Measurements from ENCODE around the gene MAGEC2.

The MAGEC2 gene

DNA sequence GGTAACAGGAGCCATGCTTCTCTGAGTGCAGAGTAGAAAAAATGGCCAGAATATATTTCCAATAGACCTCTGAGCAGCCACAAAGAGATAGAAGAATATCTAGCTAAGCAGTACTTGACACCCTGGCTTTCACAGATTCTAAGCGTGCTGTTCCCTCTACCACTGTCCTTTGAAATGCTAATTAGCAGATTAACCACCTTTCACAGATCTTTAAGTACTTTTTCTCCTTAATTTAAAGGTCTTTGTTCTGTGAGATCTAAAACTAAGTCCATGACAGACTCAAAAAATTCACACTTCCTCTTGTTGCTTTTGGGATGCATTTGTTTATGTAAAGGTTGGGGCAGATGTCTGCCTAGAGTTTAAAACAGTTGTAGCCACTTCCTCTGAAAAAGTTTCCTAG is 28.3 kb upstream of the MAGEC2 start:
- DNase-seq (ENCODE audit: low spot score): no peak
- TF ChIP-seq, protein P1, sequence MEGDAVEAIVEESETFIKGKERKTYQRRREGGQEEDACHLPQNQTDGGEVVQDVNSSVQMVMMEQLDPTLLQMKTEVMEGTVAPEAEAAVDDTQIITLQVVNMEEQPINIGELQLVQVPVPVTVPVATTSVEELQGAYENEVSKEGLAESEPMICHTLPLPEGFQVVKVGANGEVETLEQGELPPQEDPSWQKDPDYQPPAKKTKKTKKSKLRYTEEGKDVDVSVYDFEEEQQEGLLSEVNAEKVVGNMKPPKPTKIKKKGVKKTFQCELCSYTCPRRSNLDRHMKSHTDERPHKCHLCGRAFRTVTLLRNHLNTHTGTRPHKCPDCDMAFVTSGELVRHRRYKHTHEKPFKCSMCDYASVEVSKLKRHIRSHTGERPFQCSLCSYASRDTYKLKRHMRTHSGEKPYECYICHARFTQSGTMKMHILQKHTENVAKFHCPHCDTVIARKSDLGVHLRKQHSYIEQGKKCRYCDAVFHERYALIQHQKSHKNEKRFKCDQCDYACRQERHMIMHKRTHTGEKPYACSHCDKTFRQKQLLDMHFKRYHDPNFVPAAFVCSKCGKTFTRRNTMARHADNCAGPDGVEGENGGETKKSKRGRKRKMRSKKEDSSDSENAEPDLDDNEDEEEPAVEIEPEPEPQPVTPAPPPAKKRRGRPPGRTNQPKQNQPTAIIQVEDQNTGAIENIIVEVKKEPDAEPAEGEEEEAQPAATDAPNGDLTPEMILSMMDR (IDR thresholded peaks at IDR 0.05; ENCODE audit: extremely low read depth, missing control alignments): no peak

DNA sequence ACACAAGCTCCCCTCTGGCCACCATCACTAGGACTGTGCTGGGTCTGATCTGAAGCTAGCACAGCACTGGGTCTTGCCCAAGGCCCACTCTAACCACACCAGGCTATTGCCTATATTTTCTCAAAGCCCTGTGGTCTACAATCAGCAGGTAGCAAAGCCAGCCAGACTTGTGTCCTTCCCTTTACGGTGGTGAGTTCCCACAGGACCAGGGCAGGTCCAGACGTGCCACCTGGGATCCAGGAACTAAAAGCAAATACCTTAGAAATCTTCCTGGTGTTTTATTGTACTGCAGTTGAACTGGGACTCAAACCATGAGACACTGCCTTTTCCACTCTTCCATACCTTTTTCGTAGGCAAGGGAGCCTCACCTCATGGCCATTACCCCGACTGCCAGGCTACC is 9.0 kb upstream of the MAGEC2 start:
- no peak for DNase-seq (ENCODE audit: low spot score)
- TF ChIP-seq, protein P1 (IDR thresholded peaks at IDR 0.05; ENCODE audit: extremely low read depth, missing control alignments): no peak

DNA sequence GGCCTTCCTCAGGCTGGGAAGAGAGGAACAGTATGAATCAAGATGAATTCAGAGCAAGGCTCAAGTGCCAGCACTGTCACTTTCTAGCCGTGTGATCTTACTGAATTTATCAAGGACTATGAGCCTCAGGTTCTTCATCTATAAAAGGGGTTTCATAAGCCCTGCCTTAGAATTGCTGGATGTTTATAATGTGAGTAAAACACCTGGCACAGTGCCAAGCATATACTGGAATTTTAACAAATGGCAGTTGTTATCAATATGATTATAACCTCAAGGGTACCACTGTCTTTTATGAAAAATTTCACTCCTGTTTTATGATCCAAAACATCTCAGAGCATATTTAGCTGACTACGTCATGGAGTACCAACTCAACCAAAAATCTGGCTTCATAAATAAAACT is 4.0 kb downstream of the MAGEC2 start:
- TF ChIP-seq, protein P1 (IDR thresholded peaks at IDR 0.05; ENCODE audit: extremely low read depth, missing control alignments): no peak
- DNase-seq (ENCODE audit: low spot score): no peak

GRCh38 chrX:142186103-142186502 is 19.0 kb downstream of the MAGEC2 start:
- TF ChIP-seq, protein P1 (IDR thresholded peaks at IDR 0.05; ENCODE audit: extremely low read depth, missing control alignments): no peak
- DNase-seq (ENCODE audit: low spot score): no peak

DNA sequence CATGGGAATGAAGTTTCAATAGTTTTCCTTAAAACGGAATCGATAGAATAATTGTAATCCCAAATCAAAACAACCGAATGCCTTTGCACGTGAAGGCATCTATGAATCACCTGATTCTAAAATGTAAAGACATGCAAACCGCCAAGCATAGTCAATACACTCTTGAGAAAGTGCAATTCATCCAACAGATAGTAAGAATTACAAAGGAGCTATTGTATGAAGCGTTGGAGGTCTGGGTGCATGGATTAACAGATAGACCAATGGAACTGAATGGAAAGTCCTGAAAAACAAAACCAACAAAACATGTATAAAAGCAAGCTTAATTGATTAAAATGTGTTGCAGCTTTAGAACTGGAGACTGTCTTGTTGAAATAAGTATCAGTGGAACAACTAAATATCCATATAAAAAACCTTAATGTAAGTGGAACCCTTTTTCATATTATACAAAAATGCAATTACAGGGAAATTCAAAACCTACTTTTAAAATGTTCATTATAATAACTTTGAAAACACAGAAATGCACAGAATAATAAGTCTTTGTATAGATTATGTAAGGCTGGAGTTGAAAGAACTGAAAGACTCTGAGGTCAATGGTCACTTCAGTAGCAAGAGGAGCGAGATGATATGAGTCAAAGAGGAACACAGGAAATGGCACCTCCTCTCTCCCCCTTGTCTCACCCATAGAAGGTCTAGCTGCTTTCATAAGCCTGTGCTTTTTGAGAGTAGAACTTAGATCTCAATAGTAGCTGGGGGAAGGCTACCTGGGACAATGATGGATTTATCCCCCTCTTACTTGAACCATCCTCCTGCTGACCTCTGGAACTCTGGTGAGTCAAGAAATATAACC is 20.1 kb downstream of the MAGEC2 start:
- no peak for DNase-seq (ENCODE audit: low spot score)
- TF ChIP-seq, protein P1 (IDR thresholded peaks at IDR 0.05; ENCODE audit: extremely low read depth, missing control alignments): no peak

GRCh38 chrX:142156567-142156966 is 48.5 kb downstream of the MAGEC2 start:
- DNase-seq (ENCODE audit: low spot score): no peak

More at GRCh38 chrX:142156567-142156966, 48.5 kb downstream of the MAGEC2 start:
- TF ChIP-seq, protein P1 (IDR thresholded peaks at IDR 0.05; ENCODE audit: extremely low read depth, missing control alignments): no peak

All from GM20000 (cell line).